HG03442 (cell line): ENCODE measurements around the gene NLGN2.

Experiments used
- ATAC-seq: cut with Tn5 transposase; IDR thresholded peaks from one replicate; pipeline ENCODE4 v1.9.1; 2021; ENCODE audit warnings: mild to moderate bottlenecking, moderate library complexity; ENCODE audit not compliant: unreplicated experiment

NLGN2 gene

DNA sequence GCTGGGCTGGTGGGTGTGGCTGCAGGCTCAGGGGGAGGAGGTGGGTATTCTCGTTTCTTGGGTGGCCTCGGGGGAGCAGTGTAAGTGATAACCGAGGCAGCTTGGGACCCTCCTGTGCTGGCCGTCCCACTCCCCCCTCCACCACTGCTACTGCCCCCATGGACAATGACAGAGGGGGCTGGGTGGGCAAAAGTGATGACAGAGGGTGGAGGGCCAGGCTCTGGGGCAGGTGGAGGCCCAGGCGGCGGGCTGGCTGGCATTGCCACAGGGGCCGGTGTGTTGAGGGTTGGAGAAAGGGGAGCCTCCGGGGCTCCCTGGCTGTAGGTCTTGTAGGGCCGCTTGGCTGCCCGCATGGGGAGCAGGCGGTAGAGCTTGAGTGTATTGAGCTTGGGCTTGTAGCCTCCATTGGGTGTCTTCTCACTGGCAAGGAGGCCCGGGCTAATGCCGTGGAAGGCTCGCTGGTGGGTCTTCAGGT, 55.8 kb downstream of the NLGN2 start:
- ATAC-seq, result no peak

- no peak for ATAC-seq
Measured at GRCh38 chr17:7464081-7464480, 56.4 kb downstream of the NLGN2 start.

GRCh38 chr17:7465597-7466275, 58.1 kb downstream of the NLGN2 start:
- ATAC-seq, result no peak

- no peak for ATAC-seq
Measured at GRCh38 chr17:7466318-7466638, 58.6 kb downstream of the NLGN2 start.

GRCh38 chr17:7466639-7467341, 59.1 kb downstream of the NLGN2 start:
- ATAC-seq, result no peak

GRCh38 chr17:7467498-7467897, 59.9 kb downstream of the NLGN2 start:
- ATAC-seq, result no peak

DNA sequence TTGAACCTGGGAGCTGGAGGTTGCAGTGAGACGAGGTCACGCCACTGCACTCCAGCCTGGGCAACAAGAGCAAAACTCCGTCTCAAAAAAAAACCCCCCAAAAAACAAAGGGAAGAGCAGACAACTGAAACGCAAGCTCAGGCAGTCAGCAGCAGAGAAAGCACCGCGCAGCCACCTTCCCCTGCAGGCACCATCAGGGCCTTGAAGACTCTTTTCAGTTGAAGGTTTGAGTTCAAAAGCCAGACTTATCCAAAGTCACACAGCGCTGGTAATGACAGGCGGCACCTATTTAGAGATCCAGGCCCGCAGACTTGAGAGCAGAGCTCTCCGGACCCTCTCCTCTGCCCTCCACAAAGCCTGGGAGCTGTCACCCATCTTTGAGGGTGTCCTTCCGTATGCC, 60.6 kb downstream of the NLGN2 start:
- ATAC-seq, result no peak

DNA sequence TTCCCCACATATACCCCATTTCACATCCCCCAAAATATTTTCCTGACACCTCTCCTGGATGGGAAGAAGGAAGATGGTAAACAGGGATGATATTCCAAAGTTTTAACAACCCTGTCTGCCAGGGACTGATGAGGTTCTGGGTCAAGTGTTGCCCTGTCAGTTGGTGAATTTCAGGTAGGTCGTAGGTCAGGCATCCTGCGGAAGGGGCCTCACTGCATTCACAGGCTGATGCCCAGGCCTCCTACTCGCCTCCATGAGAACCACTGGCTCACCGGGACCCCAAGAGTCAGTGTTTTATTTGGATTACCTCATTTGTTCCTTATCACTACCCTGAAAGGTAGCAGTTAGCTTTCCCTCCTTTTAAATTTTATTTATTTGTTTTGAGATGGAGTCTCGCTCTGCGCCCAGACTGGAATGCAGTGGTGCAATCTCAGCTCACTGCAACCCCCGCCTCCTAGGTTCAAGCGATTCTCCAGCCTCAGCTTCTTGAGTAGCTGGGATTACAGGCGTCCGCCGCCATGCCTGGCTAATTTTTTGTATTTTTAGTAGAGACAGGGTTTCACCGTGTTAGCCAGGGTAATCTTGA, 61.3 kb downstream of the NLGN2 start:
- no peak for ATAC-seq
